Keratinocyte (primary cell): ENCODE results near the gene WDR91. TPM values are rescaled to one million over a fixed set of nuclear protein-coding genes. Genes with fewer than 3 reads are reported as not detected.

Source experiments
- DNase-seq: peaks from one replicate; pipeline ENCODE4 v3.0.0-alpha.2; 2011; ENCODE audit warnings: low read depth, missing footprints, low spot score
- FAIRE-seq: peaks from 2 replicates; lab custom pipeline; 2011; peaks lifted over from hg19 to GRCh38; lab: Jason Lieb, UNC
- H2AFZ ChIP-seq: 2 replicates; pipeline ENCODE4 v1.6.0; 2012; ENCODE audit warnings: low read length, control low read depth, inconsistent platforms; ENCODE audit not compliant: control insufficient read depth
- H3K27ac ChIP-seq: 2 replicates; pipeline ENCODE4 v1.5.1; 2011; ENCODE audit warnings: low read length; ENCODE audit not compliant: control insufficient read depth, insufficient read depth
- H3K27me3 ChIP-seq: 3 replicates; pipeline ENCODE4 v1.6.0; 2011; ENCODE audit warnings: low read length; ENCODE audit not compliant: control insufficient read depth, insufficient read depth; ENCODE audit errors: extremely low read depth
- H3K36me3 ChIP-seq, 2 experiments: 2 replicates in 1 of 2; 3 replicates in 1 of 2; pipeline ENCODE4 v1.5.1; 2011; ENCODE audit warnings: low read length in 2 of 2, mild to moderate bottlenecking in 1 of 2; ENCODE audit not compliant: control insufficient read depth in 2 of 2, insufficient read depth in 2 of 2; ENCODE audit errors: extremely low read depth in 1 of 2
- H3K4me1 ChIP-seq: 3 replicates; pipeline ENCODE4 v1.5.1; 2011; ENCODE audit warnings: low read length; ENCODE audit not compliant: control insufficient read depth, insufficient read depth; ENCODE audit errors: extremely low read depth
- H3K4me2 ChIP-seq: 3 replicates; pipeline ENCODE4 v1.6.0; 2011; ENCODE audit warnings: low read depth, low read length; ENCODE audit not compliant: control insufficient read depth, insufficient read depth; ENCODE audit errors: extremely low read depth
- H3K4me3 ChIP-seq, 3 experiments: fragments of 200-600 bp in 1 of 3; sonication (generic) in 1 of 3; 2 replicates in 2 of 3; 3 replicates in 1 of 3; pipeline ENCODE4 v1.5.1; 2011 to 2016; ENCODE audit warnings: low read length in 3 of 3, mild to moderate bottlenecking in 3 of 3, control low read depth in 2 of 3, inconsistent platforms in 1 of 3, low read depth in 1 of 3, mixed read lengths in 1 of 3, mixed run types in 1 of 3, moderate library complexity in 1 of 3; ENCODE audit not compliant: control insufficient read depth in 2 of 3, insufficient read depth in 2 of 3; ENCODE audit errors: extremely low read depth in 1 of 3
- H3K79me2 ChIP-seq: 2 replicates; pipeline ENCODE4 v1.6.0; 2012; ENCODE audit warnings: low read length; ENCODE audit not compliant: control insufficient read depth, insufficient read depth
- H3K9ac ChIP-seq: 3 replicates; pipeline ENCODE4 v1.6.0; 2011; ENCODE audit warnings: low read length; ENCODE audit not compliant: control insufficient read depth, insufficient read depth; ENCODE audit errors: extremely low read depth
- H3K9me1 ChIP-seq: 3 replicates; pipeline ENCODE4 v1.6.0; 2011; ENCODE audit warnings: low read length; ENCODE audit not compliant: control insufficient read depth, insufficient read depth; ENCODE audit errors: extremely low read depth
- H3K9me3 ChIP-seq: 2 replicates; pipeline ENCODE4 v1.5.1; 2012; ENCODE audit warnings: low read depth, low read length; ENCODE audit not compliant: control insufficient read depth
- H4K20me1 ChIP-seq: 3 replicates; pipeline ENCODE4 v1.6.0; 2011; ENCODE audit warnings: low read length; ENCODE audit not compliant: control insufficient read depth, insufficient read depth; ENCODE audit errors: extremely low read depth
- CTCF ChIP-seq, 3 experiments: IDR thresholded peaks in 1 of 3; conservative IDR thresholded peaks in 1 of 3; optimal IDR thresholded peaks in 1 of 3; 2 replicates in 2 of 3; 3 replicates in 1 of 3; pipeline versions ENCODE3 to v1.5.1; 2011; ENCODE audit warnings: low read length in 3 of 3, mild to moderate bottlenecking in 3 of 3, moderate library complexity in 2 of 3, control low read depth in 1 of 3, inconsistent platforms in 1 of 3; ENCODE audit not compliant: insufficient read depth in 2 of 3; ENCODE audit errors: extremely low read depth in 1 of 3
- EZH2 ChIP-seq: IDR thresholded peaks from one replicate; pipeline ENCODE4 v1.6.1; 2012; ENCODE audit warnings: inconsistent platforms, mild to moderate bottlenecking, low read length, moderate library complexity
- dilution Hi-C: fragments of 300-500 bp; cut with MboI; formaldehyde crosslinking; loops from one replicate; pipeline ENCODE4 v1.7.0; 2020; ENCODE audit warnings: low sequenced_read_pairs; ENCODE audit not compliant: extremely low pct_ligation_motif_present
- polyA plus RNA-seq, 5 experiments: library from polyadenylated mRNA; depleted of rRNA in 3 of 5; stranded (reverse) in 3 of 5; stranded (forward) in 1 of 5; unstranded in 1 of 5; fragments of >200 nt; gene quantifications; 1 replicate in 1 of 5; 2 replicates in 3 of 5; 3 replicates in 1 of 5; pipeline versions ENCODE4 v1.2.1 to v1.2.3, GENCODE V29; 2011 to 2012; ENCODE audit warnings: missing spikeins in 2 of 5, low read depth in 1 of 5, low replicate concordance in 1 of 5

Gene WDR91
- polyA plus RNA-seq, 1 donor (not counting 4 experiments of a cell fraction or from before 2014, with no cell fraction given), result 22.5 TPM

DNA sequence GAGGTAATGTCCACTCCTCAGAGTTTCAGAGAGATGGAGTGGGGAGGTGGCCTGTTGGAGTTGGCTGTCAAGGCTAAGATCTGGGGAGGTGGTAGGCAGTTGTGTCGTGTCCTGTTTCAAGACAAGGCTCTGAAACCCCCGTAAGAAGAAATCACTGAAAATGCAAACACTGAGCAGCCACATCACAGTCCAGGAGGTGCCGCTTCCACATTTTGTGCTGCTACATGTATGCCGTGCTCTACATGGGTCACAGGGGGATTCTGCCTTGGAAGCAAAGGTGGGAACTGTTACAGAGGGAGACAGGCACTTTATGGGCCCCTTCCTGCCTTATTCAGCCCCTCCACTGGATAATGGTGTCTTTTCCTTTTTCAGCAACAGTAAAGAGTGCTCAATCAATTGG, 11.9 kb downstream of the WDR91 start:
- FAIRE-seq (no peak), DNase-seq (no peak)
- Histone ChIP-seq H3K9me3 (no peaks in the 10 kb centered on the region), H3K4me3 (no peak overlapping the region), H4K20me1 (no peaks in the 10 kb centered on the region), H3K9ac (no peak overlapping the region), H3K27me3 (no peaks in the 10 kb centered on the region), H3K4me1 (peaks cover 20% of the 10 kb centered on the region), H3K9me1 (no peaks in the 10 kb centered on the region), H3K36me3 (peaks cover 33 to 47% of the 10 kb centered on the region in 2 experiments), H3K4me2 (no peak overlapping the region), H3K79me2 (peaks cover 16% of the 10 kb centered on the region), H3K27ac (no peak overlapping the region), H2AFZ (no peak overlapping the region)
- dilution Hi-C loops, result no loop called here
- TF ChIP-seq EZH2, result no peak
- TF ChIP-seq CTCF (optimal IDR thresholded peaks at IDR 0.05 in 1 of 3, IDR thresholded peaks at IDR 0.05 in 1 of 3, conservative IDR thresholded peaks at IDR 0.05 in 1 of 3; ENCODE audit: extremely low read depth in 1 of 3, insufficient read depth in 2 of 3, low read length in 3 of 3), result no peak

DNA sequence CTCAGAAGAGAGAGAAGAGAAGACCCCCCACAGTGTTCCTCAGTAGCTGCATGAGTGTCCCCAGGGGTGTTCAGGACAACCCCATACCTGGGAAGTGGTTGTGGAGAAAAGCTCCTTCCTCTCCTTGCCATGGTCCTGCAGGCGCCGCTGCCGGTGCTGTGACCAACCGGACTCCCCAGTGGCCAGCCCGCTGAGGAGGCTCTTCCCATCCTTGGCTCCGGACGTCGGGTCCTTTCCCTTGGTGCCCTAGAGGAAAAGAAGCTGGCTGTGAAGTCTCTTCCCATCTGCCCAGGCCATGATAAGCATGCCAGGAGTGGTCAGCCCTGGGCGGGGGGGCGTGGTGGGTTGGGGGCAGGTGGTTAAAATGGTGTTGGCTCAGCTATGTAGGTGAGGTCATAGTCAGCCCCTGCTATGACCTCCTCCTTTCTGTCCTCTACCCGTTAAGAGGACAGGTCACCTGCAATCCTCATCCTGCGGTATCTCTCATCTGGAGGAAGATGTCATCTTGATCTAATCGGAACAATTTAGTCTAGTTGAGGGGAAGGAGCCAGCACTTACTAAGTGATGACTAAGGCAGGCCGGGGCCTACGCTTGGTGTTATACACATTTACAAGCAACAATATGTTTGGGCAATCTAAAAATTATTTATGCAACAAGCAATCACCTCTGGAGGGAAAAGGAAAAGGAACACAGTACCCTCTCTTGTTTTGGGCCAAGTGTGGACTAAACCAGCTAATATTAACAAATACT, 13.2 kb downstream of the WDR91 start:
- no peak for DNase-seq
- no peak overlapping the region for H3K4me3 ChIP-seq

More for the DNA sequence above, 13.2 kb downstream of the WDR91 start:
- no peak for FAIRE-seq
- no peaks in the 10 kb centered on the region for H3K27me3 ChIP-seq
- no peaks in the 10 kb centered on the region for H3K9me1 ChIP-seq
- no peak overlapping the region for H3K9ac ChIP-seq
- peaks cover 9% of the 10 kb centered on the region for H3K79me2 ChIP-seq
- dilution Hi-C loops, result no loop called here
- H3K4me2 ChIP-seq, result no peak overlapping the region
- TF ChIP-seq CTCF (optimal IDR thresholded peaks at IDR 0.05 in 1 of 3, IDR thresholded peaks at IDR 0.05 in 1 of 3, conservative IDR thresholded peaks at IDR 0.05 in 1 of 3; ENCODE audit: extremely low read depth in 1 of 3, insufficient read depth in 2 of 3, low read length in 3 of 3) (no peak), EZH2 (no peak)
- H3K4me1 ChIP-seq, result peaks cover 19% of the 10 kb centered on the region
- H4K20me1 ChIP-seq, result no peaks in the 10 kb centered on the region
- H3K9me3 ChIP-seq, result no peaks in the 10 kb centered on the region
- no peak overlapping the region for H3K27ac ChIP-seq
- H3K36me3 ChIP-seq, result peaks cover 31 to 41% of the 10 kb centered on the region in 2 experiments
- H2AFZ ChIP-seq, result no peak overlapping the region
